ENCODE data around the gene ZFP1. TPM values are rescaled to one million over a fixed set of nuclear protein-coding genes. Genes with fewer than 3 reads are reported as not detected.

ZFP1 gene
- total RNA-seq, 2 experiments from 2014 or later = 23.9 to 25.0 TPM

- no TSS peak for BruUV-seq (replicated peaks)
- ChIA-PET POLR2A (interaction anchor here (0.9 kb wide), 1 partner anchor 183 kb away, joined by 3 read pairs; no protein-coding TSS in a partner anchor), CTCF (ENCODE audit: unreplicated experiment) (interaction anchor here (1.3 kb wide), 1 partner anchor 53 kb away, joined by 3 read pairs; no protein-coding TSS in a partner anchor)
- TF ChIP-seq CTCF (conservative IDR thresholded peaks at IDR 0.05; ENCODE audit: low read length) = no peak
- no peak for TF ChIP-seq EZH2phosphoT487 (IDR thresholded peaks at IDR 0.05; ENCODE audit: borderline replicate concordance, low read depth, low read length)
- no peak overlapping the region for H3K27ac ChIP-seq (ENCODE audit: low read depth, low read length, poor library complexity, severe bottlenecking)
- H2AFZ ChIP-seq (ENCODE audit: low read length) = no peak overlapping the region
- H3K4me1 ChIP-seq (ENCODE audit: insufficient read depth, low read length, poor library complexity, severe bottlenecking) = peaks cover 10% of the 10 kb centered on the region
- no peaks in the 10 kb centered on the region for H3K36me3 ChIP-seq (ENCODE audit: insufficient read depth, low read length)
- no peaks in the 10 kb centered on the region for H4K20me1 ChIP-seq (ENCODE audit: insufficient read depth, low read length)
- H3K4me2 ChIP-seq (ENCODE audit: low read length) = no peak overlapping the region
- H3K79me2 ChIP-seq (ENCODE audit: insufficient read depth, low read depth, low read length) = no peaks in the 10 kb centered on the region
- no peaks in the 10 kb centered on the region for H3K9me3 ChIP-seq (ENCODE audit: low read length)
- no peaks in the 10 kb centered on the region for H3K9me2 ChIP-seq (ENCODE audit: insufficient read depth, low read length)
- no peak for DNase-seq (ENCODE audit: low spot score)
- no peak overlapping the region for H3K4me3 ChIP-seq (ENCODE audit: low read depth, low read length, poor library complexity, severe bottlenecking)
- intact Hi-C loops (cut with micrococcal nuclease; ENCODE audit: unreplicated experiment) = loop anchor here (5.0 kb wide), 1 partner anchor 35 kb away; no protein-coding TSS in a partner anchor
These were observed 48.5 kb downstream of the ZFP1 start for GRCh38 chr16:75196836-75197235.

- BruUV-seq (replicated peaks) = no TSS peak
- CTCF ChIA-PET (ENCODE audit: unreplicated experiment) = interaction anchor here (0.6 kb wide), 1 partner anchor 87 kb away, joined by 3 read pairs; no protein-coding TSS in a partner anchor
- H2AFZ ChIP-seq (ENCODE audit: low read length) = no peak overlapping the region
- intact Hi-C loops (cut with micrococcal nuclease; ENCODE audit: unreplicated experiment) = loop anchor here (5.0 kb wide), 1 partner anchor 35 kb away; no protein-coding TSS in a partner anchor
- H4K20me1 ChIP-seq (ENCODE audit: insufficient read depth, low read length) = no peaks in the 10 kb centered on the region
- H3K27ac ChIP-seq (ENCODE audit: low read depth, low read length, poor library complexity, severe bottlenecking) = no peak overlapping the region
- POLR2A ChIA-PET = interaction anchor here (0.9 kb wide), 1 partner anchor 183 kb away, joined by 3 read pairs; no protein-coding TSS in a partner anchor
- H3K79me2 ChIP-seq (ENCODE audit: insufficient read depth, low read depth, low read length) = no peaks in the 10 kb centered on the region
- no peaks in the 10 kb centered on the region for H3K9me2 ChIP-seq (ENCODE audit: insufficient read depth, low read length)
- H3K4me2 ChIP-seq (ENCODE audit: low read length) = no peak overlapping the region
- H3K9me3 ChIP-seq (ENCODE audit: low read length) = no peaks in the 10 kb centered on the region
- TF ChIP-seq CTCF (conservative IDR thresholded peaks at IDR 0.05; ENCODE audit: low read length) (no peak), EZH2phosphoT487 (IDR thresholded peaks at IDR 0.05; ENCODE audit: borderline replicate concordance, low read depth, low read length) (no peak)
- peaks cover 10% of the 10 kb centered on the region for H3K4me1 ChIP-seq (ENCODE audit: insufficient read depth, low read length, poor library complexity, severe bottlenecking)
- no peaks in the 10 kb centered on the region for H3K36me3 ChIP-seq (ENCODE audit: insufficient read depth, low read length)
- no peak overlapping the region for H3K4me3 ChIP-seq (ENCODE audit: low read depth, low read length, poor library complexity, severe bottlenecking)
- DNase-seq (ENCODE audit: low spot score) = no peak
These were observed 49.3 kb downstream of the ZFP1 start for GRCh38 chr16:75197522-75198134.

GRCh38 chr16:75198135-75198600, 49.8 kb downstream of the ZFP1 start:
- Histone ChIP-seq H3K4me1 (ENCODE audit: insufficient read depth, low read length, poor library complexity, severe bottlenecking) (peaks cover 10% of the 10 kb centered on the region), H3K4me3 (ENCODE audit: low read depth, low read length, poor library complexity, severe bottlenecking) (no peak overlapping the region), H3K36me3 (ENCODE audit: insufficient read depth, low read length) (no peaks in the 10 kb centered on the region), H3K4me2 (ENCODE audit: low read length) (no peak overlapping the region), H2AFZ (ENCODE audit: low read length) (no peak overlapping the region), H4K20me1 (ENCODE audit: insufficient read depth, low read length) (no peaks in the 10 kb centered on the region), H3K79me2 (ENCODE audit: insufficient read depth, low read depth, low read length) (no peaks in the 10 kb centered on the region), H3K27ac (ENCODE audit: low read depth, low read length, poor library complexity, severe bottlenecking) (no peak overlapping the region), H3K9me3 (ENCODE audit: low read length) (no peaks in the 10 kb centered on the region), H3K9me2 (ENCODE audit: insufficient read depth, low read length) (no peaks in the 10 kb centered on the region)
- intact Hi-C loops (cut with micrococcal nuclease; ENCODE audit: unreplicated experiment) = loop anchor here (5.0 kb wide), 1 partner anchor 34 kb away; no protein-coding TSS in a partner anchor
- ChIA-PET POLR2A (interaction anchor here (0.6 to 0.7 kb wide), 2 partner anchors 47 to 145 kb away, joined by 3 to 4 read pairs; no protein-coding TSS in a partner anchor), CTCF (ENCODE audit: unreplicated experiment) (interaction anchor here (0.6 kb wide), 1 partner anchor 87 kb away, joined by 3 read pairs; no protein-coding TSS in a partner anchor)
- no peak for TF ChIP-seq EZH2phosphoT487 (IDR thresholded peaks at IDR 0.05; ENCODE audit: borderline replicate concordance, low read depth, low read length)
- no peak for TF ChIP-seq CTCF (conservative IDR thresholded peaks at IDR 0.05; ENCODE audit: low read length)
- DNase-seq (ENCODE audit: low spot score) = no peak
- no TSS peak for BruUV-seq (replicated peaks)
